Measurements from ENCODE around the gene PDLIM7.

The PDLIM7 gene

DNA sequence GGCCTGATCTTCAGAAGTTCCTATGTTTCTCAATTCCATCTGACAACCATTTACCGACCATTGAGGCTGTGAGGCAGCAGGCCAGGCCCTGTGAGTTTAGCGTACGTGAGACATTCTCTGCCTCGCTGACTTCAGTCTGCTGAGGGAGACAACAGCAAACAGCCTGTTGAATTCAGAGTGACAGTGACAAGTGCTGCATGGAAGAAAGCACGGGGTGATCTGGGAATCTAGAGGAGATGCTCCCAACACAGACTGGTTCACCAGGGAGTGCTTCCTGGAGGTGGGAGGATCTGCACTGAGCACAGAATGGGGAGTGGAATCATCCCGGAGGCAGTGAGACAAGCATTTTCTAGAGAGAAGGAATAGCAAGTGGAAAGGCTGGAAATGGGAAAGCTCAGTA is 29.4 kb upstream of the PDLIM7 start:
- TF ChIP-seq ZBTB7A (IDR thresholded peaks at IDR 0.05; ENCODE audit: low read depth) (no peak), TEAD4 (IDR thresholded peaks at IDR 0.05) (no peak), FOXM1 (IDR thresholded peaks at IDR 0.05; ENCODE audit: borderline replicate concordance, low read depth) (no peak), EGR1 (IDR thresholded peaks at IDR 0.05) (no peak), TCF12 (IDR thresholded peaks at IDR 0.05; ENCODE audit: low read depth) (no peak), TAF1 (IDR thresholded peaks at IDR 0.05; ENCODE audit: low read depth) (no peak), NFIC (IDR thresholded peaks at IDR 0.05) (no peak), CEBPB (IDR thresholded peaks at IDR 0.05) (no peak), CREB1 (IDR thresholded peaks at IDR 0.05; ENCODE audit: low read depth) (no peak), RAD21 (IDR thresholded peaks at IDR 0.05; ENCODE audit: low read depth) (no peak)
- TF ChIP-seq, protein P1, sequence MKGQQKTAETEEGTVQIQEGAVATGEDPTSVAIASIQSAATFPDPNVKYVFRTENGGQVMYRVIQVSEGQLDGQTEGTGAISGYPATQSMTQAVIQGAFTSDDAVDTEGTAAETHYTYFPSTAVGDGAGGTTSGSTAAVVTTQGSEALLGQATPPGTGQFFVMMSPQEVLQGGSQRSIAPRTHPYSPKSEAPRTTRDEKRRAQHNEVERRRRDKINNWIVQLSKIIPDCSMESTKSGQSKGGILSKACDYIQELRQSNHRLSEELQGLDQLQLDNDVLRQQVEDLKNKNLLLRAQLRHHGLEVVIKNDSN (IDR thresholded peaks at IDR 0.05), result no peak
- TF ChIP-seq, protein P2, sequence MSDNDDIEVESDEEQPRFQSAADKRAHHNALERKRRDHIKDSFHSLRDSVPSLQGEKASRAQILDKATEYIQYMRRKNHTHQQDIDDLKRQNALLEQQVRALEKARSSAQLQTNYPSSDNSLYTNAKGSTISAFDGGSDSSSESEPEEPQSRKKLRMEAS (IDR thresholded peaks at IDR 0.05), result no peak
- TF ChIP-seq, protein P3, sequence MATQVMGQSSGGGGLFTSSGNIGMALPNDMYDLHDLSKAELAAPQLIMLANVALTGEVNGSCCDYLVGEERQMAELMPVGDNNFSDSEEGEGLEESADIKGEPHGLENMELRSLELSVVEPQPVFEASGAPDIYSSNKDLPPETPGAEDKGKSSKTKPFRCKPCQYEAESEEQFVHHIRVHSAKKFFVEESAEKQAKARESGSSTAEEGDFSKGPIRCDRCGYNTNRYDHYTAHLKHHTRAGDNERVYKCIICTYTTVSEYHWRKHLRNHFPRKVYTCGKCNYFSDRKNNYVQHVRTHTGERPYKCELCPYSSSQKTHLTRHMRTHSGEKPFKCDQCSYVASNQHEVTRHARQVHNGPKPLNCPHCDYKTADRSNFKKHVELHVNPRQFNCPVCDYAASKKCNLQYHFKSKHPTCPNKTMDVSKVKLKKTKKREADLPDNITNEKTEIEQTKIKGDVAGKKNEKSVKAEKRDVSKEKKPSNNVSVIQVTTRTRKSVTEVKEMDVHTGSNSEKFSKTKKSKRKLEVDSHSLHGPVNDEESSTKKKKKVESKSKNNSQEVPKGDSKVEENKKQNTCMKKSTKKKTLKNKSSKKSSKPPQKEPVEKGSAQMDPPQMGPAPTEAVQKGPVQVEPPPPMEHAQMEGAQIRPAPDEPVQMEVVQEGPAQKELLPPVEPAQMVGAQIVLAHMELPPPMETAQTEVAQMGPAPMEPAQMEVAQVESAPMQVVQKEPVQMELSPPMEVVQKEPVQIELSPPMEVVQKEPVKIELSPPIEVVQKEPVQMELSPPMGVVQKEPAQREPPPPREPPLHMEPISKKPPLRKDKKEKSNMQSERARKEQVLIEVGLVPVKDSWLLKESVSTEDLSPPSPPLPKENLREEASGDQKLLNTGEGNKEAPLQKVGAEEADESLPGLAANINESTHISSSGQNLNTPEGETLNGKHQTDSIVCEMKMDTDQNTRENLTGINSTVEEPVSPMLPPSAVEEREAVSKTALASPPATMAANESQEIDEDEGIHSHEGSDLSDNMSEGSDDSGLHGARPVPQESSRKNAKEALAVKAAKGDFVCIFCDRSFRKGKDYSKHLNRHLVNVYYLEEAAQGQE (IDR thresholded peaks at IDR 0.05; ENCODE audit: low read depth), result no peak

DNA sequence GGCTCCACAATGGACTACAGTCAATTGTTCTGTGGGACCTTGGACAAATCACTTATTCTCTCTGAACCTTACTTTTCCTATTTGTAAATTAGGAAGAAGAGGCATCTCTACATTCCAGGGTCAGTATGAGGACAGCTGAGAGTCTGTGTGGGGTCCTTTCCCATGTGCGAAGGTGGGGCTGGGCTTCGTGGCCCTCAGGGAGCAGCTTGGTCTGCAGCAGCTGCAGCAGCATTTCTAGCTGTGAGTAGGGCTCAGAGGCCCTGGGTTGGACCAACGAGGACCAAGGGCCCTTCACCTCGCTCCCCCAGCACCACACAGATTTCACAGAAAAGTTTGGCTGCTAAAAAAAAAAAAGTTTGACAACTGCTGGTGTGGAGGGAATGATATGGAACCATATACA is 28.8 kb upstream of the PDLIM7 start:
- TF ChIP-seq CREB1 (IDR thresholded peaks at IDR 0.05; ENCODE audit: low read depth) (no peak), EP300 (IDR thresholded peaks at IDR 0.05; ENCODE audit: borderline replicate concordance) (no peak), CEBPB (IDR thresholded peaks at IDR 0.05) (no peak)

DNA sequence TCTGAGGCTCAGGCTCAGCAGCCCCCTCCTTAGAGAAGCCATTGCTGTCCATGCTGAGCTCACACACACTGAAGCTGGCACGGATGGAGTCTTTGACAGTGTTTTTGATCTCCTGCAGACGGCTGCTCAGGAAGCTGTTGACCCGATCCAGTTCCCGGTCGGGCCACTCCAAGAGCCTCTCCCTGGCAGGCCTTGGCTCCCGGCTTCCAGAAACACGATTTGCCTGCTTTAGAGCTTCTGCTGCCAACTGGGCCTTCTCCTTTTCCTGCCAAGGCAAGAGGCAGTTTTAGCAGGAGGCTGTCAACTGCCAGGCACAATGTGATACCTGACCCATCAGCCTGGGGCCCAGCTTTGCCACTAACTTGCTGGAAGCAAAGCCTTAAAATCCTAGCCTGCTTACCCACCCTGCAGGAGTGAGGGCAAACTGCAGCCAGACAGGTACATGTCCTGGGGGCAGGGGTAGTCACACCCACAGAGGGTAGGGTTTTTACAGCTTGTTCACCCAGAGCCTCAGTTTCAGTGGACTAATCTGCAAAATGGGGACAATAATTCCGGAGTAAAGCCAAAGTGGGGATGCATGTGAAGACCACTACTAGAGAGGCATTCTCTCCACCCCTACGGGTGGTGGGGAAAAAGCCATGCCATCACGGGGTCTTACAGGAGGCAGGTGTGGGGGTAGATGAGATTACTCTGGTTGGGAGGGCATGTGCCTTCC is 27.7 kb upstream of the PDLIM7 start:
- TF ChIP-seq TCF12 (IDR thresholded peaks at IDR 0.05; ENCODE audit: low read depth), result no peak
- TF ChIP-seq TAF1 (IDR thresholded peaks at IDR 0.05; ENCODE audit: low read depth), result no peak
- no peak for TF ChIP-seq CEBPB (IDR thresholded peaks at IDR 0.05)
- TF ChIP-seq, protein P1 (IDR thresholded peaks at IDR 0.05), result no peak
- TF ChIP-seq, protein P3 (IDR thresholded peaks at IDR 0.05; ENCODE audit: low read depth), result no peak
- no peak for TF ChIP-seq NFIC (IDR thresholded peaks at IDR 0.05)
- TF ChIP-seq RAD21 (IDR thresholded peaks at IDR 0.05; ENCODE audit: low read depth), result no peak
- TF ChIP-seq YY1 (IDR thresholded peaks at IDR 0.05; ENCODE audit: low read depth), result no peak
- TF ChIP-seq ZBTB7A (IDR thresholded peaks at IDR 0.05; ENCODE audit: low read depth), result no peak
- TF ChIP-seq EGR1 (IDR thresholded peaks at IDR 0.05), result no peak
- no peak for TF ChIP-seq EP300 (IDR thresholded peaks at IDR 0.05; ENCODE audit: borderline replicate concordance)
- no peak for TF ChIP-seq TEAD4 (IDR thresholded peaks at IDR 0.05)
- no peak for TF ChIP-seq CREB1 (IDR thresholded peaks at IDR 0.05; ENCODE audit: low read depth)
- TF ChIP-seq, protein P2 (IDR thresholded peaks at IDR 0.05), result no peak
- TF ChIP-seq FOXM1 (IDR thresholded peaks at IDR 0.05; ENCODE audit: borderline replicate concordance, low read depth), result no peak

DNA sequence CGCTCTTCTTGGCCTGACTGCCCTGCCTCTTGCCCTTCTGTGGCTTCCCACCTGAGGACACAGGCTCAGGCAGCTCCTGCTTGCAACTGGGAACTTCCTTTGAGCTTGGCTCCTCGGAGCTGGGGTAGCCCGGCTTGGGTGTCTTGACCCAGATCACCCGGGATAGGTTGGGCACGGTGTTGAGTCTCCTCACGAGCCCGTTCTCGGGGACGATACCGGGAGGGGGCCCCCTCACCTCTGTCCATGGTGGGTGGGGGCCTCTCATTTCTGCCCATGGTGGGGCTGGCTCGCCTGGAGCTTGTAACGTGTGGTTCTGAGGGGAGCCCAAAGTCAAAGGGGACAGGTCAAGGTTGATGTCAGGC is 27.1 kb upstream of the PDLIM7 start:
- TF ChIP-seq, protein P3 (IDR thresholded peaks at IDR 0.05; ENCODE audit: low read depth), result no peak
- TF ChIP-seq CREB1 (IDR thresholded peaks at IDR 0.05; ENCODE audit: low read depth) (no peak), FOXM1 (IDR thresholded peaks at IDR 0.05; ENCODE audit: borderline replicate concordance, low read depth) (no peak), TCF12 (IDR thresholded peaks at IDR 0.05; ENCODE audit: low read depth) (no peak), EP300 (IDR thresholded peaks at IDR 0.05; ENCODE audit: borderline replicate concordance) (no peak), EGR1 (IDR thresholded peaks at IDR 0.05) (no peak), CEBPB (IDR thresholded peaks at IDR 0.05) (no peak), NFIC (IDR thresholded peaks at IDR 0.05) (no peak), ZBTB7A (IDR thresholded peaks at IDR 0.05; ENCODE audit: low read depth) (no peak), YY1 (IDR thresholded peaks at IDR 0.05; ENCODE audit: low read depth) (no peak), RAD21 (IDR thresholded peaks at IDR 0.05; ENCODE audit: low read depth) (no peak), TAF1 (IDR thresholded peaks at IDR 0.05; ENCODE audit: low read depth) (no peak), TEAD4 (IDR thresholded peaks at IDR 0.05) (no peak)
- TF ChIP-seq, protein P1 (IDR thresholded peaks at IDR 0.05), result no peak
- TF ChIP-seq, protein P2 (IDR thresholded peaks at IDR 0.05), result no peak
